Measurements from ENCODE around the gene FFAR2.

- TF ChIP-seq EZH2 (IDR thresholded peaks at IDR 0.05; ENCODE audit: low read length, unreplicated experiment): no peak
- TF ChIP-seq CTCF (conservative IDR thresholded peaks at IDR 0.05; ENCODE audit: low read depth, low read length): no peak
- no peak for TF ChIP-seq EZH2phosphoT487 (IDR thresholded peaks at IDR 0.05; ENCODE audit: borderline replicate concordance, low read length)
These were observed 22.4 kb upstream of the FFAR2 start for GRCh38 chr19:35425682-35426081.

All from PC-3 (cell line).